ENCODE measurements around the gene ATP5IF1. TPM values are rescaled to one million over a fixed set of nuclear protein-coding genes. Genes with fewer than 3 reads are reported as not detected.

ATP5IF1 gene
- total RNA-seq, 1 experiment from 2014 or later: 169 TPM

DNA sequence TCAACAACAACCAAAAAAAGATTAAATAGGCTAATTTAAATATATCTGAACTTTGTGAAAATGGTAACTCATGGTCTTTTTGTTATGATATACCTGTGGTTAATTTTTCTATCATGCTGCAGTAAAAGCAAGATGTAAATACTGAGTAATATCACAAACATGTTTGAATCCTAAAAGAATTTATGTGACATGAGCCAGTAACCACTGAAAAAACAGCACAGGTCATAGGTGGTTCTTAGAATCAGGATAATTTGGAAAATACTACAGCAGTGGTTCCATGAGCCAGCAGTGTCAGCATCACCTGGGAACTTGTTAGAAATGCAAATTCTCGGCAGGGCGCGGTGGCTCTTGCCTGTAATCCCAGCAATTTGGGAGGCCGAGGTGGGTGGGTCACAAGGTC is 4.1 kb downstream of the ATP5IF1 start:
- no peak overlapping the region for H3K4me3 ChIP-seq (replicated peaks in 1 of 2; ENCODE audit: low read depth in 1 of 2, low read length in 2 of 2)
- peaks cover 3 to 8% of the 10 kb centered on the region in 2 experiments; a peak in 1 of 4 replicates for H3K36me3 ChIP-seq (ENCODE audit: control insufficient read depth in 1 of 2, insufficient read depth in 2 of 2, low read length in 2 of 2)
- H3K27me3 ChIP-seq (ENCODE audit: insufficient read depth, low read length): no peaks in the 10 kb centered on the region
- ChIA-PET CTCF (no interaction called here), RAD21 (ENCODE audit: low non-redundant PET in 1 of 2, low total read pairs in 2 of 2, uncharacterized antibody in 2 of 2, unreplicated experiment in 2 of 2) (no interaction called here), POLR2A (no interaction called here)
- intact Hi-C loops (cut with micrococcal nuclease): no loop called here
- no peaks in the 10 kb centered on the region for H3K9me3 ChIP-seq (ENCODE audit: control insufficient read depth in 1 of 2, insufficient read depth in 1 of 2, low read depth in 1 of 2, low read length in 2 of 2)
- TF ChIP-seq, protein P1, sequence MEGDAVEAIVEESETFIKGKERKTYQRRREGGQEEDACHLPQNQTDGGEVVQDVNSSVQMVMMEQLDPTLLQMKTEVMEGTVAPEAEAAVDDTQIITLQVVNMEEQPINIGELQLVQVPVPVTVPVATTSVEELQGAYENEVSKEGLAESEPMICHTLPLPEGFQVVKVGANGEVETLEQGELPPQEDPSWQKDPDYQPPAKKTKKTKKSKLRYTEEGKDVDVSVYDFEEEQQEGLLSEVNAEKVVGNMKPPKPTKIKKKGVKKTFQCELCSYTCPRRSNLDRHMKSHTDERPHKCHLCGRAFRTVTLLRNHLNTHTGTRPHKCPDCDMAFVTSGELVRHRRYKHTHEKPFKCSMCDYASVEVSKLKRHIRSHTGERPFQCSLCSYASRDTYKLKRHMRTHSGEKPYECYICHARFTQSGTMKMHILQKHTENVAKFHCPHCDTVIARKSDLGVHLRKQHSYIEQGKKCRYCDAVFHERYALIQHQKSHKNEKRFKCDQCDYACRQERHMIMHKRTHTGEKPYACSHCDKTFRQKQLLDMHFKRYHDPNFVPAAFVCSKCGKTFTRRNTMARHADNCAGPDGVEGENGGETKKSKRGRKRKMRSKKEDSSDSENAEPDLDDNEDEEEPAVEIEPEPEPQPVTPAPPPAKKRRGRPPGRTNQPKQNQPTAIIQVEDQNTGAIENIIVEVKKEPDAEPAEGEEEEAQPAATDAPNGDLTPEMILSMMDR (IDR thresholded peaks at IDR 0.05 in 2 of 3, conservative IDR thresholded peaks at IDR 0.05 in 1 of 3; ENCODE audit: borderline replicate concordance in 1 of 3, insufficient read depth in 1 of 3, low read depth in 2 of 3, low read length in 2 of 3): no peak
- TF ChIP-seq EGR1 (IDR thresholded peaks at IDR 0.05; ENCODE audit: low read depth) (no peak), ZFX (IDR thresholded peaks at IDR 0.05) (no peak), EZH2 (IDR thresholded peaks at IDR 0.05) (no peak), CBX3 (IDR thresholded peaks at IDR 0.05; ENCODE audit: low read depth) (no peak), POLR2AphosphoS5 (IDR thresholded peaks at IDR 0.05; ENCODE audit: low read depth, low read length) (no peak), TCF7L2 (IDR thresholded peaks at IDR 0.05; ENCODE audit: borderline replicate concordance, extremely low read depth, insufficient read depth, insufficient read length) (no peak), RAD21 (IDR thresholded peaks at IDR 0.05; ENCODE audit: low read depth) (no peak), YY1 (IDR thresholded peaks at IDR 0.05; ENCODE audit: extremely low read depth, insufficient replicate concordance, low read depth, low read length) (no peak), JUND (IDR thresholded peaks at IDR 0.05) (no peak), ZBTB33 (IDR thresholded peaks at IDR 0.05; ENCODE audit: extremely low read depth, insufficient replicate concordance, low read length) (no peak), ELF1 (IDR thresholded peaks at IDR 0.05; ENCODE audit: borderline replicate concordance, low read depth) (no peak), SIN3A (IDR thresholded peaks at IDR 0.05; ENCODE audit: low read depth) (no peak), SRF (IDR thresholded peaks at IDR 0.05; ENCODE audit: low read depth) (no peak), EZH2phosphoT487 (IDR thresholded peaks at IDR 0.05; ENCODE audit: borderline replicate concordance) (no peak), FOSL1 (IDR thresholded peaks at IDR 0.05; ENCODE audit: low read depth) (no peak)
- TF ChIP-seq, protein P2, sequence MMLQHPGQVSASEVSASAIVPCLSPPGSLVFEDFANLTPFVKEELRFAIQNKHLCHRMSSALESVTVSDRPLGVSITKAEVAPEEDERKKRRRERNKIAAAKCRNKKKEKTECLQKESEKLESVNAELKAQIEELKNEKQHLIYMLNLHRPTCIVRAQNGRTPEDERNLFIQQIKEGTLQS (IDR thresholded peaks at IDR 0.05): no peak
- TF ChIP-seq, protein P3, sequence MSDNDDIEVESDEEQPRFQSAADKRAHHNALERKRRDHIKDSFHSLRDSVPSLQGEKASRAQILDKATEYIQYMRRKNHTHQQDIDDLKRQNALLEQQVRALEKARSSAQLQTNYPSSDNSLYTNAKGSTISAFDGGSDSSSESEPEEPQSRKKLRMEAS (IDR thresholded peaks at IDR 0.05): no peak
- H3K79me2 ChIP-seq (ENCODE audit: insufficient read depth, low read length): peaks cover 23% of the 10 kb centered on the region
- H3K9me2 ChIP-seq (ENCODE audit: insufficient read depth): no peaks in the 10 kb centered on the region
- no peaks in the 10 kb centered on the region for H4K20me1 ChIP-seq (ENCODE audit: insufficient read depth)
- H2AFZ ChIP-seq (ENCODE audit: low read depth, low read length, poor library complexity, severe bottlenecking): no peak overlapping the region
- no peak for ATAC-seq
- no peak overlapping the region for H3K4me2 ChIP-seq (ENCODE audit: low read length)
- H3K9ac ChIP-seq (ENCODE audit: low read length): no peak overlapping the region
- peaks cover 7 to 16% of the 10 kb centered on the region in 2 experiments for H3K4me1 ChIP-seq (ENCODE audit: control insufficient read depth in 1 of 2, insufficient read depth in 2 of 2, low read length in 2 of 2)
- no TSS peak for BruUV-seq (replicated peaks)
- DNase-seq (ENCODE audit: low read depth, low spot score): no peak
- no peak overlapping the region for H3K27ac ChIP-seq (ENCODE audit: low read depth, low read length)
